ENCODE data around the gene RNF31.
"Not testable (repeated sequence)": the region's sequence is repeated elsewhere in the genome, so short reads cannot be mapped to it uniquely, and the experiment has no call there.

RNF31 gene

GRCh38 chr14:24146978-24147760 is at the start of gene RNF31:
RNF31 (plus strand) TSS chr14:24147498; CDS start chr14:24147699, 201 bp downstream.
- TF ChIP-seq POLR2A (IDR thresholded peaks at IDR 0.05; ENCODE audit: low read depth, low read length), result peak; percentile 50; the same call in 1 of the 2 replicates
- FAIRE-seq, result peak; percentile 61

GRCh38 chr14:24098229-24098926 is 48.9 kb upstream of the RNF31 start:
- FAIRE-seq, result no peak
- no peak for TF ChIP-seq POLR2A (IDR thresholded peaks at IDR 0.05; ENCODE audit: low read depth, low read length)
- no peak for DNase-seq (ENCODE audit: insufficient read length, low spot score)

More at GRCh38 chr14:24146978-24147760, at the start of gene RNF31:
- DNase-seq (ENCODE audit: insufficient read length, low spot score), result peak; percentile 75

- DNase-seq (ENCODE audit: insufficient read length, low spot score), result no peak
Measured at GRCh38 chr14:24098927-24099813, 48.1 kb upstream of the RNF31 start.

GRCh38 chr14:24100197-24100981 is 46.9 kb upstream of the RNF31 start:
- TF ChIP-seq POLR2A (IDR thresholded peaks at IDR 0.05; ENCODE audit: low read depth, low read length), result no peak
- FAIRE-seq (no peak), DNase-seq (ENCODE audit: insufficient read length, low spot score) (no peak)

More at GRCh38 chr14:24098927-24099813, 48.1 kb upstream of the RNF31 start:
- TF ChIP-seq POLR2A (IDR thresholded peaks at IDR 0.05; ENCODE audit: low read depth, low read length), result no peak
- no peak for FAIRE-seq

DNA sequence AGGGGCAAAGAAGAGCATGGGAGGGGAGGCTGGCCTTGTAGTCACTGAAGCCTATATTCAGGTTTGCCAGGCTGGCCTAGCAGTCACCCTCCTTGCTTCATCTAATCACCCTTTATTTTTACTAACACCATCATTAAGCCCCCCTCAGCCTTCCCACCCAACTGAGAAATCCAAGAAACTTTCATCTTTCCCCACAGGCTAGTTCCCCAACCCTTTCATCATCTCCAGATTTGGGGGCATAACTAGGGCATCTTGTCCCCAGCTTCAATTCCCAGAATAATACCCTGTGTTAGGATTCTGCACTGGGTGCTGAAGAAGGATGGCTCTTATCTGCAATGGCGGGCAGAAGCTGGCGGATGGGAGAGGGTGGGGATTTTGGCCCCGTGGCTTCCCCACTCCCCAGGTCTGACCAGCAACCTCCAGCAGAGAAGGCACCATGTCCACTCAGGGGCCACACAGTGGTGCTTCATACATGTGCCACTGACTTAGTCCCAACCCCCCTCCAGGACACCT is 46.3 kb upstream of the RNF31 start:
- DNase-seq (ENCODE audit: insufficient read length, low spot score), result no peak
- TF ChIP-seq POLR2A (IDR thresholded peaks at IDR 0.05; ENCODE audit: low read depth, low read length), result no peak
- FAIRE-seq, result no peak

DNA sequence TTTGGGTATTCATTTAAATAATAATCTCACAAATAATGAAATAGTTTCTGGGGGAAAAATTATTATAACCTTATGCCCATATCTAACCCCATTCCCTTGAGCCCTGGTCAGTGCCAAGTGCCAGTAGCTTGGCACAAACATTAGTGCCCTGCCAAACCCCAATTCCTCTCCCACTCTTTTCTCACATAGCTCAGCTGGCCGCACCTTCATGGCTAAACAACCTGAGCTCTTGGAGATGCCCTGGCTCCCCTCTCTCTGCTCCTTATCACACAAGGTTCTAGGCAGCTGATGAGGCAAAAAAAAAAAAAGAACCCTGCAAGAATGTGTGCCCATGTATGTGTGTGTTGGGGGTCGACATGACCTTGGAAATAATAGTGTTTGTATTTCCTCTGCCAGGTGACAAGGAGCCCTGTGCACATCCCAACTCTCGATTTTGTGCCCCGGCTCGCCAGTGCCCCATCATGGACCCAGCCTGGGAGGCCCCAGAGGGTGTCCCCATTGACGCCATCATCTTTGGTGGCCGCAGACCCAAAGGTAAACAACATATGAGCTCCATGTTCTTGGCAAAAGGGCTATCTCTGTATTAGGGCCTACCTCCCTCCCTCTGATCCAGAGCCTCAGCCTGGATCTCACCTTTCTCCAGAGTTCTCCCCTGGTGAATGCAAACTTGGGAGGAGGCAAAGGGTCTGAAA is 44.8 kb upstream of the RNF31 start:
- DNase-seq (ENCODE audit: insufficient read length, low spot score) (no peak), FAIRE-seq (no peak)
- TF ChIP-seq POLR2A (IDR thresholded peaks at IDR 0.05; ENCODE audit: low read depth, low read length), result no peak

- no peak for TF ChIP-seq POLR2A (IDR thresholded peaks at IDR 0.05; ENCODE audit: low read depth, low read length)
- DNase-seq (ENCODE audit: insufficient read length, low spot score) (no peak), FAIRE-seq (no peak)
Measured at GRCh38 chr14:24103451-24103850, 43.8 kb upstream of the RNF31 start.

- FAIRE-seq; DNase-seq (ENCODE audit: insufficient read length, low spot score): not testable (repeated sequence)
Measured at GRCh38 chr14:24105609-24106239, 41.6 kb upstream of the RNF31 start.

GRCh38 chr14:24106672-24107271 is 40.5 kb upstream of the RNF31 start:
- FAIRE-seq (no peak), DNase-seq (ENCODE audit: insufficient read length, low spot score) (no peak)
- TF ChIP-seq POLR2A (IDR thresholded peaks at IDR 0.05; ENCODE audit: low read depth, low read length), result no peak

GRCh38 chr14:24108336-24108874 is 38.9 kb upstream of the RNF31 start:
- DNase-seq (ENCODE audit: insufficient read length, low spot score) (no peak), FAIRE-seq (no peak)
- no peak for TF ChIP-seq POLR2A (IDR thresholded peaks at IDR 0.05; ENCODE audit: low read depth, low read length)

GRCh38 chr14:24110060-24110459 is 37.2 kb upstream of the RNF31 start:
- no peak for TF ChIP-seq POLR2A (IDR thresholded peaks at IDR 0.05; ENCODE audit: low read depth, low read length)
- FAIRE-seq (no peak), DNase-seq (ENCODE audit: insufficient read length, low spot score) (no peak)
